GM23338 (cell line): ENCODE data around the gene CYB561D2. TPM values are rescaled to one million over a fixed set of nuclear protein-coding genes. Genes with fewer than 3 reads are reported as not detected.

Experiments used
- EZH2 ChIP-seq: fragments of 200-600 bp; sonication (generic); IDR thresholded peaks from one replicate; pipeline ENCODE4 v1.8.0; 2017; ENCODE audit warnings: antibody characterized with exemption, mild to moderate bottlenecking, low read depth; ENCODE audit not compliant: unreplicated experiment
- ZNF331 ChIP-seq: fragments of 250-450 bp; sonication (Bioruptor Pico); IDR thresholded peaks from 2 replicates; pipeline ENCODE4 v1.5.0; 2020; ENCODE audit warnings: low read depth, mild to moderate bottlenecking, moderate library complexity
- polyA plus RNA-seq: library from polyadenylated mRNA; unstranded; fragments of >200 nt; fragmentation: Nextera tagmentation; extraction: Ambion mirVana; gene quantifications from 2 replicates; pipeline ENCODE4 v1.2.1, GENCODE V29; 2016
- total RNA-seq: library from RNA; depleted of rRNA; stranded (reverse); fragments of >200 nt; shearing (Covaris generic); gene quantifications from 2 replicates; pipeline ENCODE4 v1.2.3, GENCODE V29; 2014
- TF ChIP-seq, protein P1 (sequence below): fragments of 250-450 bp; sonication (Bioruptor Pico); IDR thresholded peaks from 2 replicates; pipeline ENCODE4 v1.5.0; 2020; ENCODE audit warnings: mild to moderate bottlenecking, moderate library complexity
- TF ChIP-seq, protein P2 (sequence below): IDR thresholded peaks from one replicate; pipeline ENCODE4 v1.6.1; 2018; ENCODE audit warnings: antibody characterized with exemption; ENCODE audit not compliant: unreplicated experiment

CYB561D2 gene
- total and polyA plus RNA-seq, 2 experiments from 2014 or later: 10.1 to 18.2 TPM

DNA sequence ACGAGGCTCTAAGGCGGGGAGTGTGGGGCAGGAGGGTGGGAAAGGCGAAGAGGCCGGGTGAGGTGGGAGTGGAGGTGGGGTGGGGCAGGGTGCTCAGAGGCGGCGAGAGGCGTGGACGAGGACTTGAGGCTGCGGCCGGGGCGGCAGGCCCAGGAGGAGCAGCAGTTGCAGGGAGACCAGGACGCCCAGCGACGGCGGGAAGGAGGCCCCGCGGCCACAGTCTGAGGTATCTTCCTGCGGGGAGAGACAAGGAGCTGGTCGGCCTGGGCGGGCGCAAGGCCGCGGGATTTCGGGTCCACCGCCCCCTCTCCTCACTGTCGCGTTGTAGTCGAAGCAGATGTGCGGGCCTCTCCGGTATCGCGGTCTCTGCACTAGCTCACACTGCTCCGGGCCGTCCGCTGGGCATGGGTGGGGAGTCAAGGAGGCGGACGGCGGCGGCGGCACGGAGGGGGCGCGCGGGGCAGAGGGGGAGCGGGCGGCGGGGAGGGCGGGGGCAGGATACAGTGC lies 14.0 kb downstream of the CYB561D2 start (continued):
- TF ChIP-seq, protein P1, sequence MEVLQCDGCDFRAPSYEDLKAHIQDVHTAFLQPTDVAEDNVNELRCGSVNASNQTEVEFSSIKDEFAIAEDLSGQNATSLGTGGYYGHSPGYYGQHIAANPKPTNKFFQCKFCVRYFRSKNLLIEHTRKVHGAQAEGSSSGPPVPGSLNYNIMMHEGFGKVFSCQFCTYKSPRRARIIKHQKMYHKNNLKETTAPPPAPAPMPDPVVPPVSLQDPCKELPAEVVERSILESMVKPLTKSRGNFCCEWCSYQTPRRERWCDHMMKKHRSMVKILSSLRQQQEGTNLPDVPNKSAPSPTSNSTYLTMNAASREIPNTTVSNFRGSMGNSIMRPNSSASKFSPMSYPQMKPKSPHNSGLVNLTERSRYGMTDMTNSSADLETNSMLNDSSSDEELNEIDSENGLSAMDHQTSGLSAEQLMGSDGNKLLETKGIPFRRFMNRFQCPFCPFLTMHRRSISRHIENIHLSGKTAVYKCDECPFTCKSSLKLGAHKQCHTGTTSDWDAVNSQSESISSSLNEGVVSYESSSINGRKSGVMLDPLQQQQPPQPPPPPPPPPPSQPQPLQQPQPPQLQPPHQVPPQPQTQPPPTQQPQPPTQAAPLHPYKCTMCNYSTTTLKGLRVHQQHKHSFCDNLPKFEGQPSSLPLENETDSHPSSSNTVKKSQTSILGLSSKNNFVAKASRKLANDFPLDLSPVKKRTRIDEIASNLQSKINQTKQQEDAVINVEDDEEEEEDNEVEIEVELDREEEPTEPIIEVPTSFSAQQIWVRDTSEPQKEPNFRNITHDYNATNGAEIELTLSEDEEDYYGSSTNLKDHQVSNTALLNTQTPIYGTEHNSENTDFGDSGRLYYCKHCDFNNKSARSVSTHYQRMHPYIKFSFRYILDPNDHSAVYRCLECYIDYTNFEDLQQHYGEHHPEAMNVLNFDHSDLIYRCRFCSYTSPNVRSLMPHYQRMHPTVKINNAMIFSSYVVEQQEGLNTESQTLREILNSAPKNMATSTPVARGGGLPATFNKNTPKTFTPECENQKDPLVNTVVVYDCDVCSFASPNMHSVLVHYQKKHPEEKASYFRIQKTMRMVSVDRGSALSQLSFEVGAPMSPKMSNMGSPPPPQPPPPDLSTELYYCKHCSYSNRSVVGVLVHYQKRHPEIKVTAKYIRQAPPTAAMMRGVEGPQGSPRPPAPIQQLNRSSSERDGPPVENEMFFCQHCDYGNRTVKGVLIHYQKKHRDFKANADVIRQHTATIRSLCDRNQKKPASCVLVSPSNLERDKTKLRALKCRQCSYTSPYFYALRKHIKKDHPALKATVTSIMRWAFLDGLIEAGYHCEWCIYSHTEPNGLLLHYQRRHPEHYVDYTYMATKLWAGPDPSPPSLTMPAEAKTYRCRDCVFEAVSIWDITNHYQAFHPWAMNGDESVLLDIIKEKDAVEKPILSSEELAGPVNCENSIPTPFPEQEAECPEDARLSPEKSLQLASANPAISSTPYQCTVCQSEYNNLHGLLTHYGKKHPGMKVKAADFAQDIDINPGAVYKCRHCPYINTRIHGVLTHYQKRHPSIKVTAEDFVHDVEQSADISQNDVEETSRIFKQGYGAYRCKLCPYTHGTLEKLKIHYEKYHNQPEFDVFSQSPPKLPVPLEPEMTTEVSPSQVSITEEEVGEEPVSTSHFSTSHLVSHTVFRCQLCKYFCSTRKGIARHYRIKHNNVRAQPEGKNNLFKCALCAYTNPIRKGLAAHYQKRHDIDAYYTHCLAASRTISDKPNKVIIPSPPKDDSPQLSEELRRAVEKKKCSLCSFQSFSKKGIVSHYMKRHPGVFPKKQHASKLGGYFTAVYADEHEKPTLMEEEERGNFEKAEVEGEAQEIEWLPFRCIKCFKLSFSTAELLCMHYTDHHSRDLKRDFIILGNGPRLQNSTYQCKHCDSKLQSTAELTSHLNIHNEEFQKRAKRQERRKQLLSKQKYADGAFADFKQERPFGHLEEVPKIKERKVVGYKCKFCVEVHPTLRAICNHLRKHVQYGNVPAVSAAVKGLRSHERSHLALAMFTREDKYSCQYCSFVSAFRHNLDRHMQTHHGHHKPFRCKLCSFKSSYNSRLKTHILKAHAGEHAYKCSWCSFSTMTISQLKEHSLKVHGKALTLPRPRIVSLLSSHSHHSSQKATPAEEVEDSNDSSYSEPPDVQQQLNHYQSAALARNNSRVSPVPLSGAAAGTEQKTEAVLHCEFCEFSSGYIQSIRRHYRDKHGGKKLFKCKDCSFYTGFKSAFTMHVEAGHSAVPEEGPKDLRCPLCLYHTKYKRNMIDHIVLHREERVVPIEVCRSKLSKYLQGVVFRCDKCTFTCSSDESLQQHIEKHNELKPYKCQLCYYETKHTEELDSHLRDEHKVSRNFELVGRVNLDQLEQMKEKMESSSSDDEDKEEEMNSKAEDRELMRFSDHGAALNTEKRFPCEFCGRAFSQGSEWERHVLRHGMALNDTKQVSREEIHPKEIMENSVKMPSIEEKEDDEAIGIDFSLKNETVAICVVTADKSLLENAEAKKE (CRISPR knock-in tag): no peak
- TF ChIP-seq EZH2 (no peak), ZNF331 (CRISPR knock-in tag) (no peak)
- TF ChIP-seq, protein P2, sequence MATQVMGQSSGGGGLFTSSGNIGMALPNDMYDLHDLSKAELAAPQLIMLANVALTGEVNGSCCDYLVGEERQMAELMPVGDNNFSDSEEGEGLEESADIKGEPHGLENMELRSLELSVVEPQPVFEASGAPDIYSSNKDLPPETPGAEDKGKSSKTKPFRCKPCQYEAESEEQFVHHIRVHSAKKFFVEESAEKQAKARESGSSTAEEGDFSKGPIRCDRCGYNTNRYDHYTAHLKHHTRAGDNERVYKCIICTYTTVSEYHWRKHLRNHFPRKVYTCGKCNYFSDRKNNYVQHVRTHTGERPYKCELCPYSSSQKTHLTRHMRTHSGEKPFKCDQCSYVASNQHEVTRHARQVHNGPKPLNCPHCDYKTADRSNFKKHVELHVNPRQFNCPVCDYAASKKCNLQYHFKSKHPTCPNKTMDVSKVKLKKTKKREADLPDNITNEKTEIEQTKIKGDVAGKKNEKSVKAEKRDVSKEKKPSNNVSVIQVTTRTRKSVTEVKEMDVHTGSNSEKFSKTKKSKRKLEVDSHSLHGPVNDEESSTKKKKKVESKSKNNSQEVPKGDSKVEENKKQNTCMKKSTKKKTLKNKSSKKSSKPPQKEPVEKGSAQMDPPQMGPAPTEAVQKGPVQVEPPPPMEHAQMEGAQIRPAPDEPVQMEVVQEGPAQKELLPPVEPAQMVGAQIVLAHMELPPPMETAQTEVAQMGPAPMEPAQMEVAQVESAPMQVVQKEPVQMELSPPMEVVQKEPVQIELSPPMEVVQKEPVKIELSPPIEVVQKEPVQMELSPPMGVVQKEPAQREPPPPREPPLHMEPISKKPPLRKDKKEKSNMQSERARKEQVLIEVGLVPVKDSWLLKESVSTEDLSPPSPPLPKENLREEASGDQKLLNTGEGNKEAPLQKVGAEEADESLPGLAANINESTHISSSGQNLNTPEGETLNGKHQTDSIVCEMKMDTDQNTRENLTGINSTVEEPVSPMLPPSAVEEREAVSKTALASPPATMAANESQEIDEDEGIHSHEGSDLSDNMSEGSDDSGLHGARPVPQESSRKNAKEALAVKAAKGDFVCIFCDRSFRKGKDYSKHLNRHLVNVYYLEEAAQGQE: no peak
